Tibial artery (tissue), 4 donors: ENCODE data around the gene SGK2.

Experiments used
- DNase-seq, 2 donors: peaks; one replicate each; pipeline ENCODE4 v3.0.0-alpha.2; 2019
- H3K27ac ChIP-seq, 2 donors: fragments of 200-600 bp; sonication (generic) in 1 of 2; 1 replicate in 1 of 2; 2 replicates in 1 of 2; pipeline ENCODE4 v1.5.1; 2018 to 2019; ENCODE audit warnings: mild to moderate bottlenecking in 1 of 2
- H3K27me3 ChIP-seq, 2 donors: fragments of 200-600 bp; sonication (generic) in 1 of 2; one replicate each; pipeline versions ENCODE4 v1.5.1 to v1.6.0; 2016 to 2019
- H3K36me3 ChIP-seq, 3 donors: fragments of 200-600 bp; sonication (generic) in 2 of 3; one replicate each; pipeline ENCODE4 v1.5.1; 2016 to 2019; ENCODE audit warnings: mild to moderate bottlenecking in 2 of 3
- H3K4me1 ChIP-seq, 4 donors: fragments of 200-600 bp; sonication (generic) in 2 of 4; 1 replicate in 3 of 4; 2 replicates in 1 of 4; pipeline ENCODE4 v1.5.1; 2016 to 2019
- H3K4me3 ChIP-seq, 2 donors: fragments of 200-600 bp; sonication (generic) in 1 of 2; 1 replicate in 1 of 2; 2 replicates in 1 of 2; pipeline ENCODE4 v1.5.1; 2018 to 2019; ENCODE audit warnings: mild to moderate bottlenecking in 2 of 2
- H3K9me3 ChIP-seq, 3 donors: fragments of 200-600 bp; sonication (generic) in 1 of 3; one replicate each; pipeline ENCODE4 v1.5.1; 2016 to 2019
- CTCF ChIP-seq, 2 experiments: fragments of 200-600 bp in 1 of 2; fragments of 450-650 bp in 1 of 2; IDR thresholded peaks; one replicate each; pipeline ENCODE4 v1.5.1; 2017 to 2019; ENCODE audit warnings: antibody characterized with exemption in 2 of 2, mild to moderate bottlenecking in 1 of 2, moderate library complexity in 1 of 2
- intact Hi-C: fragments of 100-400 bp; cut with DNase I; formaldehyde crosslinking; loops from one replicate; pipeline ENCODE4 v1.15.0; 2023; ENCODE audit warnings: low total_unique reads

The SGK2 gene

GRCh38 chr20:43570496-43570895 is 11.7 kb downstream of the SGK2 start:
- Histone ChIP-seq H3K27ac (no peak overlapping the region), H3K9me3 (no peaks in the 10 kb centered on the region), H3K4me1 (no peaks in the 10 kb centered on the region), H3K4me3 (no peak overlapping the region), H3K36me3 (peaks cover 0 to 7% (median 0%) of the 10 kb centered on the region in 3 donors), H3K27me3 (no peaks in the 10 kb centered on the region)
- DNase-seq, result no peak
- intact Hi-C loops, result no loop called here
- TF ChIP-seq CTCF (IDR thresholded peaks at IDR 0.05), result no peak

- H3K36me3 ChIP-seq, result peaks cover 0 to 12% (median 0%) of the 10 kb centered on the region in 3 donors
- no peaks in the 10 kb centered on the region for H3K9me3 ChIP-seq
- no peaks in the 10 kb centered on the region for H3K27me3 ChIP-seq
- H3K4me3 ChIP-seq, result no peak overlapping the region
- intact Hi-C loops, result no loop called here
- H3K27ac ChIP-seq, result no peak overlapping the region
- TF ChIP-seq CTCF (IDR thresholded peaks at IDR 0.05), result no peak
- no peaks in the 10 kb centered on the region for H3K4me1 ChIP-seq
- no peak for DNase-seq
Observed at GRCh38 chr20:43571310-43571709, 12.5 kb downstream of the SGK2 start.

DNA sequence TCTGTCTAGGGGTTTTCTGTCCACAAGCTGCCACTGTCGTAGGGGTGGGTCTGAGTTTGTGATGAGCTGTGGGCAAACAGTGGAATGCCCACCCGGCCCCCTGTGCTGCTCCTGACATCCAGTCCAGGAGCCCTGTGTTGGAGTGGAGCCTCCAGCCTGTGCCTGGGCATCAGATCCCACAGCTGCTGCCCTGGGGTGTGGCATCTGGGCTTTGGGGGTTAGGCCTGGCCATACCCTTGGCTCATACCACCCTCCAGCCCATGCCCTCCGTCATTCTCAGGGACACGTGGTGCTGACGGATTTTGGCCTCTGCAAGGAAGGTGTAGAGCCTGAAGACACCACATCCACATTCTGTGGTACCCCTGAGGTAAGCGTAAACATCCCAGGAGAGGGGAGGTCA is 12.9 kb downstream of the SGK2 start:
- Histone ChIP-seq H3K4me3 (no peak overlapping the region), H3K36me3 (peaks cover 0 to 16% (median 0%) of the 10 kb centered on the region in 3 donors), H3K27me3 (no peaks in the 10 kb centered on the region), H3K4me1 (no peaks in the 10 kb centered on the region), H3K9me3 (no peaks in the 10 kb centered on the region), H3K27ac (no peak overlapping the region)
- no peak for TF ChIP-seq CTCF (IDR thresholded peaks at IDR 0.05)
- intact Hi-C loops, result no loop called here
- no peak for DNase-seq

DNA sequence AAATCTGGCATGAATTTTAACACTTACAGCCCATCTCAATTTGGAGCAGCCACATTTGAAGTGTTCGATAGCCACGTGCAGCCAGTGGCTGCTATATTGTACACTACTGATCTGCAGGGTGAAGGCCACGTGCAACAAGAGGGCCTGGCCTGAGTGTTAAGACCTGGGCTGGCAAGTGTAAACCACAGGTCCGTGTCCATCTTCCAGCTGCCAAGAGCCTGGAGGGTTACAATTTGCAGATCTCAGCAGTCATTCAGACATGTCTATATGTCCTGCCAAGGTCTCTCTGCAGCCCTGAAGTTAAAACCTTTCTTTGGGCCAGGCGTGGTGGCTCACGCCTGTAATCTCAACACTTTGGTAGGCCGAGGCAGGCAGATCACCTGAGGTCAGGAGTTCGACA is 14.1 kb downstream of the SGK2 start:
- Histone ChIP-seq H3K4me3 (no peak overlapping the region), H3K9me3 (no peaks in the 10 kb centered on the region), H3K36me3 (peaks cover 0 to 16% (median 0%) of the 10 kb centered on the region in 3 donors), H3K27me3 (no peaks in the 10 kb centered on the region), H3K27ac (no peak overlapping the region), H3K4me1 (no peaks in the 10 kb centered on the region)
- intact Hi-C loops, result no loop called here
- no peak for TF ChIP-seq CTCF (IDR thresholded peaks at IDR 0.05)
- no peak for DNase-seq

- Histone ChIP-seq H3K27ac (no peak overlapping the region), H3K9me3 (no peaks in the 10 kb centered on the region), H3K4me3 (no peak overlapping the region), H3K27me3 (no peaks in the 10 kb centered on the region), H3K4me1 (no peaks in the 10 kb centered on the region), H3K36me3 (peaks cover 0 to 8% (median 0%) of the 10 kb centered on the region in 3 donors)
- TF ChIP-seq CTCF (IDR thresholded peaks at IDR 0.05), result no peak
- intact Hi-C loops, result no loop called here
- no peak for DNase-seq
Observed at GRCh38 chr20:43576108-43576507, 17.3 kb downstream of the SGK2 start.
